ENCODE results near the gene EFCAB12. TPM values are rescaled to one million over a fixed set of nuclear protein-coding genes. Genes with fewer than 3 reads are reported as not detected.

EFCAB12 gene
- total RNA-seq, 2 donors from 2014 or later, result 6.2 to 13.7 TPM

GRCh38 chr3:129428007-129428375 lies 445 bp downstream of the EFCAB12 start:
- no peaks in the 10 kb centered on the region for H3K4me1 ChIP-seq (replicated peaks)
- DNase-seq (ENCODE audit: low spot score), result no peak
- no peaks in the 10 kb centered on the region for H3K9me3 ChIP-seq
- intact Hi-C loops (cut with DNase I), result no loop called here
- 9% methylated on average over 8 of the region's 8 CpGs for WGBS
- TF ChIP-seq POLR2A (IDR thresholded peaks at IDR 0.05) (no peak), CTCF (IDR thresholded peaks at IDR 0.05) (no peak)
- peak overlapping the region; percentile 36 to 40 for H3K4me3 ChIP-seq
- H3K36me3 ChIP-seq, result peaks cover 0 to 13% of the 10 kb centered on the region in 2 donors
- H3K27me3 ChIP-seq (replicated peaks; ENCODE audit: insufficient read depth), result no peaks in the 10 kb centered on the region
- H3K27ac ChIP-seq, result no peak overlapping the region

GRCh38 chr3:129425619-129426018 lies 2.8 kb downstream of the EFCAB12 start:
- Histone ChIP-seq H3K27me3 (replicated peaks; ENCODE audit: insufficient read depth) (no peaks in the 10 kb centered on the region), H3K9me3 (no peaks in the 10 kb centered on the region), H3K27ac (peak overlapping the region; percentile 87 to 90), H3K4me1 (replicated peaks) (no peaks in the 10 kb centered on the region), H3K4me3 (no peak overlapping the region), H3K36me3 (no peaks in the 10 kb centered on the region)
- intact Hi-C loops (cut with DNase I), result no loop called here
- no peak for TF ChIP-seq POLR2AphosphoS5 (IDR thresholded peaks at IDR 0.05)
- TF ChIP-seq POLR2A (IDR thresholded peaks at IDR 0.05), result no peak
- no peak for DNase-seq (ENCODE audit: low spot score)
- WGBS, result 71% methylated on average over 2 of the region's 2 CpGs

GRCh38 chr3:129425213-129425612 lies 3.2 kb downstream of the EFCAB12 start:
- 77% methylated on average over 3 of the region's 3 CpGs for whole genome bisulfite sequencing
- intact Hi-C loops (cut with DNase I), result no loop called here

GRCh38 chr3:129424185-129424841 lies 4.1 kb downstream of the EFCAB12 start:
- DNase-seq (ENCODE audit: low spot score), result peak; percentile 82
- WGBS, result 64% methylated on average over 4 of the region's 4 CpGs
- H3K27ac ChIP-seq, result peak overlapping the region; percentile 87 to 90
- peak overlapping the region; percentile 13 to 17 for H3K4me3 ChIP-seq
- H3K36me3 ChIP-seq, result no peaks in the 10 kb centered on the region
- no peaks in the 10 kb centered on the region for H3K9me3 ChIP-seq
- H3K27me3 ChIP-seq (replicated peaks; ENCODE audit: insufficient read depth), result no peaks in the 10 kb centered on the region
- intact Hi-C loops (cut with DNase I), result no loop called here
- no peaks in the 10 kb centered on the region for H3K4me1 ChIP-seq (replicated peaks)
- TF ChIP-seq POLR2A (IDR thresholded peaks at IDR 0.05) (no peak), CTCF (IDR thresholded peaks at IDR 0.05) (no peak), POLR2AphosphoS5 (IDR thresholded peaks at IDR 0.05) (peak; percentile 92)

More at GRCh38 chr3:129425213-129425612, 3.2 kb downstream of the EFCAB12 start:
- Histone ChIP-seq H3K36me3 (no peaks in the 10 kb centered on the region), H3K27me3 (replicated peaks; ENCODE audit: insufficient read depth) (no peaks in the 10 kb centered on the region), H3K4me1 (replicated peaks) (no peaks in the 10 kb centered on the region), H3K9me3 (no peaks in the 10 kb centered on the region), H3K27ac (peak overlapping the region; percentile 87 to 90), H3K4me3 (peak overlapping the region in 1 of 2 donors; percentile 13)
- DNase-seq (ENCODE audit: low spot score), result no peak
- TF ChIP-seq CTCF (IDR thresholded peaks at IDR 0.05) (no peak), POLR2A (IDR thresholded peaks at IDR 0.05) (no peak), POLR2AphosphoS5 (IDR thresholded peaks at IDR 0.05) (no peak)

- Histone ChIP-seq H3K4me3 (peak overlapping the region in 1 of 2 donors; percentile 29), H3K36me3 (no peaks in the 10 kb centered on the region), H3K4me1 (replicated peaks) (no peaks in the 10 kb centered on the region), H3K27me3 (replicated peaks; ENCODE audit: insufficient read depth) (no peaks in the 10 kb centered on the region), H3K9me3 (no peaks in the 10 kb centered on the region), H3K27ac (peak overlapping the region; percentile 87 to 90)
- TF ChIP-seq CTCF (IDR thresholded peaks at IDR 0.05) (no peak), POLR2AphosphoS5 (IDR thresholded peaks at IDR 0.05) (no peak), POLR2A (IDR thresholded peaks at IDR 0.05) (no peak)
- 86% methylated on average over 1 of the region's 1 CpG for WGBS
- intact Hi-C loops (cut with DNase I), result no loop called here
- DNase-seq (ENCODE audit: low spot score), result no peak
Measured at GRCh38 chr3:129422897-129423296, 5.5 kb downstream of the EFCAB12 start.
